GM12891 (cell line): Measurements from ENCODE around the gene CD28.

Experiments
- PAX5 ChIP-seq: IDR thresholded peaks from 2 replicates; pipeline ENCODE4 v1.6.1; 2011; ENCODE audit warnings: low read length, moderate library complexity, mild to moderate bottlenecking; ENCODE audit not compliant: insufficient read depth, severe bottlenecking
- POLR2A ChIP-seq: IDR thresholded peaks from 2 replicates; pipeline ENCODE4 v1.6.1; 2011; ENCODE audit warnings: low read depth, low read length, control low read depth
- POLR2AphosphoS5 ChIP-seq: IDR thresholded peaks from 2 replicates; pipeline ENCODE4 v1.6.1; 2011; ENCODE audit warnings: low read depth, low read length, control low read depth
- POU2F2 ChIP-seq: IDR thresholded peaks from 2 replicates; pipeline ENCODE4 v1.6.1; 2011; ENCODE audit warnings: low read depth, mild to moderate bottlenecking, control low read depth, low read length, moderate library complexity
- TAF1 ChIP-seq: IDR thresholded peaks from 2 replicates; pipeline ENCODE4 v1.6.1; 2011; ENCODE audit warnings: low read depth, low read length, control low read depth

GRCh38 chr2:203678971-203679370, 27.5 kb upstream of the CD28 start:
- TF ChIP-seq POLR2AphosphoS5 (no peak), POLR2A (no peak), TAF1 (no peak), POU2F2 (no peak), PAX5 (no peak)
